SK-N-SH treated with all-trans-retinoic acid at 6 μM for 48 hours (cell line): ENCODE data around the gene LRRC43.

Source experiments
- ATAC-seq: fragments of 200-7000 bp; cut with Tn5 transposase; 3 replicates; pipeline ENCODE4 v1.9.1; 2020; ENCODE audit warnings: mild to moderate bottlenecking, moderate library complexity
- BACH2 ChIP-seq: fragments of 250-450 bp; sonication (Bioruptor Pico); IDR thresholded peaks from 2 replicates; pipeline ENCODE4 v1.9.0; 2021; ENCODE audit warnings: mild to moderate bottlenecking, borderline replicate concordance
- CSDC2 ChIP-seq: fragments of 250-450 bp; sonication (Bioruptor Pico); IDR thresholded peaks from 2 replicates; pipeline ENCODE4 v1.5.0; 2020; ENCODE audit warnings: mild to moderate bottlenecking, moderate library complexity
- CSRNP3 ChIP-seq: fragments of 250-450 bp; sonication (Bioruptor Pico); IDR thresholded peaks from 2 replicates; pipeline ENCODE4 v1.5.1; 2021; ENCODE audit warnings: mild to moderate bottlenecking, moderate library complexity
- ISL1 ChIP-seq: fragments of 250-450 bp; sonication (Bioruptor Pico); IDR thresholded peaks from 2 replicates; pipeline ENCODE4 v2.1.2; 2022; ENCODE audit warnings: mild to moderate bottlenecking, moderate library complexity
- OSR1 ChIP-seq: fragments of 250-450 bp; sonication (Bioruptor Pico); IDR thresholded peaks from 2 replicates; pipeline ENCODE4 v1.8.0; 2022; ENCODE audit warnings: moderate library complexity, mild to moderate bottlenecking, inconsistent platforms
- PATZ1 ChIP-seq: fragments of 250-450 bp; sonication (Bioruptor Pico); IDR thresholded peaks from 2 replicates; pipeline ENCODE4 v1.8.0; 2020; ENCODE audit warnings: mild to moderate bottlenecking, moderate library complexity, borderline replicate concordance
- PPARA ChIP-seq: fragments of 250-450 bp; sonication (Bioruptor Pico); IDR thresholded peaks from 2 replicates; pipeline ENCODE4 v1.5.0; 2020; ENCODE audit warnings: mild to moderate bottlenecking, borderline replicate concordance
- RARB ChIP-seq: fragments of 250-450 bp; sonication (Bioruptor Pico); IDR thresholded peaks from 2 replicates; pipeline ENCODE4 v1.8.0; 2021; ENCODE audit warnings: mild to moderate bottlenecking, moderate library complexity
- TOX ChIP-seq: fragments of 250-450 bp; sonication (Bioruptor Pico); IDR thresholded peaks from 2 replicates; pipeline ENCODE4 v1.8.0; 2021; ENCODE audit warnings: mild to moderate bottlenecking, moderate library complexity, borderline replicate concordance
- TSHZ2 ChIP-seq: fragments of 250-450 bp; sonication (Bioruptor Pico); IDR thresholded peaks from 2 replicates; pipeline ENCODE4 v1.5.0; 2020; ENCODE audit warnings: mild to moderate bottlenecking, moderate library complexity
- ZFP30 ChIP-seq: fragments of 450-650 bp; formaldehyde crosslinking; IDR thresholded peaks from 2 replicates; pipeline ENCODE4 v1.5.0; 2022; ENCODE audit warnings: mild to moderate bottlenecking, moderate library complexity
- ZNF565 ChIP-seq: fragments of 450-650 bp; formaldehyde crosslinking; conservative IDR thresholded peaks from 2 replicates; pipeline ENCODE4 v1.5.0; 2020; ENCODE audit warnings: low read depth, mild to moderate bottlenecking, moderate library complexity
- ZNF70 ChIP-seq: fragments of 450-650 bp; formaldehyde crosslinking; IDR thresholded peaks from 2 replicates; pipeline ENCODE4 v1.5.0; 2020; ENCODE audit warnings: mild to moderate bottlenecking, moderate library complexity
- ZNF8 ChIP-seq: fragments of 450-650 bp; formaldehyde crosslinking; IDR thresholded peaks from 2 replicates; pipeline ENCODE4 v1.5.0; 2020; ENCODE audit warnings: mild to moderate bottlenecking, moderate library complexity

Gene LRRC43

GRCh38 chr12:122137229-122137628 is 45.7 kb upstream of the LRRC43 start:
- TF ChIP-seq ZNF8 (CRISPR knock-in tag) (no peak), CSRNP3 (CRISPR knock-in tag) (no peak), ZNF70 (no peak)
- ATAC-seq: no peak

- TF ChIP-seq RARB (CRISPR knock-in tag): no peak
- no peak for TF ChIP-seq PPARA
- TF ChIP-seq BACH2 (CRISPR knock-in tag): no peak
- TF ChIP-seq ZFP30: no peak
- no peak for TF ChIP-seq PATZ1 (CRISPR knock-in tag)
- TF ChIP-seq OSR1 (CRISPR knock-in tag): no peak
- TF ChIP-seq ZNF8 (CRISPR knock-in tag): no peak
- no peak for TF ChIP-seq TSHZ2
- TF ChIP-seq, all 23 proteins: peak for 0
- no peak for ATAC-seq
Measured at GRCh38 chr12:122137681-122138080, 45.2 kb upstream of the LRRC43 start.

GRCh38 chr12:122138181-122138580 is 44.7 kb upstream of the LRRC43 start:
- no peak for ATAC-seq

GRCh38 chr12:122138616-122139015 is 44.3 kb upstream of the LRRC43 start:
- no peak for ATAC-seq
- TF ChIP-seq TSHZ2: no peak
- TF ChIP-seq ISL1: no peak
- TF ChIP-seq CSRNP3 (CRISPR knock-in tag): no peak
- TF ChIP-seq PATZ1 (CRISPR knock-in tag): no peak

More at GRCh38 chr12:122138181-122138580, 44.7 kb upstream of the LRRC43 start:
- TF ChIP-seq ZNF565 (CRISPR knock-in tag) (no peak), TOX (no peak), RARB (CRISPR knock-in tag) (no peak), CSDC2 (CRISPR knock-in tag) (no peak)
- TF ChIP-seq, all 23 proteins: peak for 0
